Measurements from ENCODE around the gene METTL1. TPM values are rescaled to one million over a fixed set of nuclear protein-coding genes. Genes with fewer than 3 reads are reported as not detected.
"Not testable (repeated sequence)": the region's sequence is repeated elsewhere in the genome, so short reads cannot be mapped to it uniquely, and the experiment has no call there.

METTL1 gene
- total and polyA plus RNA-seq, 2 donors (not counting 1 experiment from before 2014, with no cell fraction given), result 9.1 to 9.2 TPM

DNA sequence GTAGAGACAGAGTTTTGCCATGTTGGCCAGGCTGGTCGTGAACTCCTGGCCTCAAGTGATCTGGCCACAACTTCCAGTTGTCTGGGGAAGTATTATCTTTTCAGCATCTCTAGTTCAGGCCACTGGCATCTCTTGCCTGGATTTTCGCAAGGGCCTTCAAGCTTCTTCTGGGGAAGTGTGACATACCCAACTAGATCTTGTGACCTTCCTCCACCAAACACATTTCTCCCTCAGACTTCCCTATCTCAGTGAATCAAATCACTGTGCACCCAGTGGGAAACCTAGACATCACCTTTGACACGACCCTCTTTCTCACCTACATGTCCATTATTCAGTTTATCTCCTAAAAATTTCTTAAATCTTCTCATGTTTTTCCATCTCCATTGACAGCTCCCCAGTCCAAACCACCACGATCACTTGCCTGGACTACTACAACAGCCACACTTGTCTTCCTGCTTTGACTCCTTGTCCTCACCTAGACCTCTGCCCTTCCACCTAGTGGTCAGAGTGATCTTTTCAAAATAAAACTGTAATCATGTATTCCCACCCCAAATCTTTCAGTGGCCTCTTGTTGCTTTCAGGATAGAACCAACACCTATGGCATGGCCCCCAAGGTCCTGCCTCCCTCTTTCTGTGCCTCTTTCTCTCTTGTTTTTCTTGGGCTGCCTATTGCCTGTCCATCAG is 3.8 kb upstream of the METTL1 start:
- H3K79me2 ChIP-seq (ENCODE audit: control insufficient read depth, insufficient read depth, low read length), result no peaks in the 10 kb centered on the region
- ATAC-seq (ENCODE audit: low read depth), result no peak
- H4K20me1 ChIP-seq (ENCODE audit: control insufficient read depth, insufficient read depth, low read length, poor library complexity, severe bottlenecking), result no peaks in the 10 kb centered on the region
- H2AFZ ChIP-seq (ENCODE audit: insufficient read depth, low read depth, low read length, poor library complexity, severe bottlenecking), result no peak overlapping the region
- H3K4me1 ChIP-seq (ENCODE audit: control insufficient read depth in 2 of 2, insufficient read depth in 2 of 2, low read length in 2 of 2), result peaks cover 10 to 20% of the 10 kb centered on the region in 2 donors
- H3K36me3 ChIP-seq (replicated peaks in 1 of 2; ENCODE audit: control extremely low read depth in 1 of 2, control insufficient read depth in 1 of 2, extremely low read depth in 1 of 2, insufficient read depth in 2 of 2, low read length in 1 of 2), result no peaks in the 10 kb centered on the region
- H3K4me2 ChIP-seq (replicated peaks; ENCODE audit: low read depth, low read length, poor library complexity, severe bottlenecking), result no peak overlapping the region
- no peaks in the 10 kb centered on the region for H3K27me3 ChIP-seq (replicated peaks in 1 of 4; ENCODE audit: control extremely low read depth in 1 of 4, control insufficient read depth in 3 of 4, insufficient read depth in 4 of 4, low read length in 3 of 4)
- peaks cover 12% of the 10 kb centered on the region for H3K4me1 Mint-ChIP-seq
- H3K27me3 Mint-ChIP-seq, result no peaks in the 10 kb centered on the region
- H3K27ac ChIP-seq (ENCODE audit: low read length in 2 of 2), result no peak overlapping the region
- no peaks in the 10 kb centered on the region for H3K9me3 Mint-ChIP-seq (ENCODE audit: insufficient read depth)
- ChIA-PET POLR2A (no interaction called here), CTCF (interaction anchor here (1.1 to 3.1 kb wide), 2 partner anchors 10 to 19 kb away, joined by 4 to 11 read pairs; no protein-coding TSS in a partner anchor)
- H3K4me3 Mint-ChIP-seq, result no peak overlapping the region
- DNase-seq, result peak; percentile 10
- H3K27ac Mint-ChIP-seq, result no peak overlapping the region
- no peak for TF ChIP-seq EZH2 (IDR thresholded peaks at IDR 0.05; ENCODE audit: borderline replicate concordance, insufficient read depth, low read depth, low read length, poor library complexity, severe bottlenecking)
- TF ChIP-seq, protein P1, sequence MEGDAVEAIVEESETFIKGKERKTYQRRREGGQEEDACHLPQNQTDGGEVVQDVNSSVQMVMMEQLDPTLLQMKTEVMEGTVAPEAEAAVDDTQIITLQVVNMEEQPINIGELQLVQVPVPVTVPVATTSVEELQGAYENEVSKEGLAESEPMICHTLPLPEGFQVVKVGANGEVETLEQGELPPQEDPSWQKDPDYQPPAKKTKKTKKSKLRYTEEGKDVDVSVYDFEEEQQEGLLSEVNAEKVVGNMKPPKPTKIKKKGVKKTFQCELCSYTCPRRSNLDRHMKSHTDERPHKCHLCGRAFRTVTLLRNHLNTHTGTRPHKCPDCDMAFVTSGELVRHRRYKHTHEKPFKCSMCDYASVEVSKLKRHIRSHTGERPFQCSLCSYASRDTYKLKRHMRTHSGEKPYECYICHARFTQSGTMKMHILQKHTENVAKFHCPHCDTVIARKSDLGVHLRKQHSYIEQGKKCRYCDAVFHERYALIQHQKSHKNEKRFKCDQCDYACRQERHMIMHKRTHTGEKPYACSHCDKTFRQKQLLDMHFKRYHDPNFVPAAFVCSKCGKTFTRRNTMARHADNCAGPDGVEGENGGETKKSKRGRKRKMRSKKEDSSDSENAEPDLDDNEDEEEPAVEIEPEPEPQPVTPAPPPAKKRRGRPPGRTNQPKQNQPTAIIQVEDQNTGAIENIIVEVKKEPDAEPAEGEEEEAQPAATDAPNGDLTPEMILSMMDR (IDR thresholded peaks at IDR 0.05), result no peak
- intact Hi-C loops (cut with micrococcal nuclease), result no loop called here
- no peak overlapping the region for H3K9ac ChIP-seq (ENCODE audit: low read length)
- H3K9me3 ChIP-seq (ENCODE audit: control extremely low read depth in 1 of 3, control insufficient read depth in 2 of 3, insufficient read depth in 1 of 3, low read length in 2 of 3), result no peaks in the 10 kb centered on the region
- no peak overlapping the region for H3K4me3 ChIP-seq (ENCODE audit: control extremely low read depth in 1 of 5, extremely low read depth in 1 of 5, insufficient read depth in 1 of 5, low read depth in 2 of 5, low read length in 4 of 5)
- 100% methylated on average over 4 of the region's 4 CpGs for WGBS (ENCODE audit: insufficient coverage)

DNA sequence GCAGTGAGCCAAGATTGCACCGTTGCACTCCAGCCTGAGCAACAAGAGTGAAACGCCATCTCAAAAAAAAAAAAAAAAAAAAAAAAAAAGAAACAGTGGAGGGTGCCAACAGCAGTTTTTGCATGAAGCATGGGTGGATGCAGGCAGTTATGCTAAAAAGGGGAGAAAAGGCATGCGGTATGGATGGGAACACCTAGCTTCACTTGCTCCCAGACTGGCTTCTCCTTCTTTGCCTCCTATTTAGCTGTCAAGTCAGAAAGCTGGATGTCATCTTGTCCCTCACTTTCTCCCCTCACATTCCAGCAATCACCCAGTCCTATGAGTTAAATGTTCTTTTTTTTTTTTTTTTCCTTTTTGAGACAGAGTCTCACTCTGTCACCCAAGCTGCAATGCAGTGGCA is 3.1 kb upstream of the METTL1 start:
- Mint-ChIP-seq H3K4me1 (peaks cover 14% of the 10 kb centered on the region), H3K27me3 (no peaks in the 10 kb centered on the region), H3K27ac (no peak overlapping the region), H3K9me3 (ENCODE audit: insufficient read depth) (no peaks in the 10 kb centered on the region), H3K4me3 (no peak overlapping the region)
- Histone ChIP-seq H3K9ac (ENCODE audit: low read length) (no peak overlapping the region), H3K27me3 (replicated peaks in 1 of 4; ENCODE audit: control extremely low read depth in 1 of 4, control insufficient read depth in 3 of 4, insufficient read depth in 4 of 4, low read length in 3 of 4) (no peaks in the 10 kb centered on the region), H2AFZ (ENCODE audit: insufficient read depth, low read depth, low read length, poor library complexity, severe bottlenecking) (no peak overlapping the region), H3K79me2 (ENCODE audit: control insufficient read depth, insufficient read depth, low read length) (no peaks in the 10 kb centered on the region), H3K4me1 (ENCODE audit: control insufficient read depth in 2 of 2, insufficient read depth in 2 of 2, low read length in 2 of 2) (peaks cover 10 to 20% of the 10 kb centered on the region in 2 donors), H3K4me2 (replicated peaks; ENCODE audit: low read depth, low read length, poor library complexity, severe bottlenecking) (no peak overlapping the region), H3K36me3 (replicated peaks in 1 of 2; ENCODE audit: control extremely low read depth in 1 of 2, control insufficient read depth in 1 of 2, extremely low read depth in 1 of 2, insufficient read depth in 2 of 2, low read length in 1 of 2) (no peaks in the 10 kb centered on the region), H3K9me3 (ENCODE audit: control extremely low read depth in 1 of 3, control insufficient read depth in 2 of 3, insufficient read depth in 1 of 3, low read length in 2 of 3) (no peaks in the 10 kb centered on the region), H3K27ac (ENCODE audit: low read length in 2 of 2) (no peak overlapping the region), H3K4me3 (ENCODE audit: control extremely low read depth in 1 of 5, extremely low read depth in 1 of 5, insufficient read depth in 1 of 5, low read depth in 2 of 5, low read length in 4 of 5) (no peak overlapping the region), H4K20me1 (ENCODE audit: control insufficient read depth, insufficient read depth, low read length, poor library complexity, severe bottlenecking) (no peaks in the 10 kb centered on the region)
- CTCF ChIA-PET, result interaction anchor here (0.7 to 3.1 kb wide), 3 partner anchors 9 to 131 kb away, joined by 3 to 11 read pairs (median 4); no protein-coding TSS in a partner anchor
- intact Hi-C loops (cut with micrococcal nuclease), result no loop called here
- WGBS (ENCODE audit: insufficient coverage), result no CpG with 5 or more reads among the region's 3 CpGs
- no peak for ATAC-seq (ENCODE audit: low read depth)
- no peak for TF ChIP-seq EZH2 (IDR thresholded peaks at IDR 0.05; ENCODE audit: borderline replicate concordance, insufficient read depth, low read depth, low read length, poor library complexity, severe bottlenecking)
- TF ChIP-seq, protein P1 (IDR thresholded peaks at IDR 0.05), result no peak
- POLR2A ChIA-PET, result interaction anchor here (0.7 kb wide), 1 partner anchor 15 kb away, joined by 4 read pairs; no protein-coding TSS in a partner anchor
- no peak for DNase-seq

- CTCF ChIA-PET, result interaction anchor here (0.7 to 3.1 kb wide), 3 partner anchors 9 to 132 kb away, joined by 3 to 11 read pairs (median 4); no protein-coding TSS in a partner anchor
- intact Hi-C loops (cut with micrococcal nuclease); H3K27ac Mint-ChIP-seq; H3K4me2 ChIP-seq (replicated peaks; ENCODE audit: low read depth, low read length, poor library complexity, severe bottlenecking); H2AFZ ChIP-seq (ENCODE audit: insufficient read depth, low read depth, low read length, poor library complexity, severe bottlenecking); H3K27me3 Mint-ChIP-seq; H3K27ac ChIP-seq (ENCODE audit: low read length in 2 of 2); ATAC-seq (ENCODE audit: low read depth); H3K27me3 ChIP-seq (replicated peaks in 1 of 4; ENCODE audit: control extremely low read depth in 1 of 4, control insufficient read depth in 3 of 4, insufficient read depth in 4 of 4, low read length in 3 of 4); H3K9me3 ChIP-seq (ENCODE audit: control extremely low read depth in 1 of 3, control insufficient read depth in 2 of 3, insufficient read depth in 1 of 3, low read length in 2 of 3); H3K79me2 ChIP-seq (ENCODE audit: control insufficient read depth, insufficient read depth, low read length); H3K4me3 ChIP-seq (ENCODE audit: control extremely low read depth in 1 of 5, extremely low read depth in 1 of 5, insufficient read depth in 1 of 5, low read depth in 2 of 5, low read length in 4 of 5); H3K36me3 ChIP-seq (replicated peaks in 1 of 2; ENCODE audit: control extremely low read depth in 1 of 2, control insufficient read depth in 1 of 2, extremely low read depth in 1 of 2, insufficient read depth in 2 of 2, low read length in 1 of 2); H3K4me3 Mint-ChIP-seq; H3K9ac ChIP-seq (ENCODE audit: low read length); H3K9me3 Mint-ChIP-seq (ENCODE audit: insufficient read depth); H4K20me1 ChIP-seq (ENCODE audit: control insufficient read depth, insufficient read depth, low read length, poor library complexity, severe bottlenecking): not testable (repeated sequence)
- peaks cover 10 to 20% of the 10 kb centered on the region in 2 donors for H3K4me1 ChIP-seq (ENCODE audit: control insufficient read depth in 2 of 2, insufficient read depth in 2 of 2, low read length in 2 of 2)
- H3K4me1 Mint-ChIP-seq, result peaks cover 14% of the 10 kb centered on the region
- DNase-seq, result peak; percentile 10
- 93% methylated on average over 6 of the region's 11 CpGs for WGBS (ENCODE audit: insufficient coverage)
- POLR2A ChIA-PET, result interaction anchor here (0.7 kb wide), 1 partner anchor 15 kb away, joined by 4 read pairs; no protein-coding TSS in a partner anchor
Measured at GRCh38 chr12:57774634-57775033, 2.7 kb upstream of the METTL1 start.
